K562 (cell line): ENCODE results near the gene PPHLN1. TPM values are rescaled to one million over a fixed set of nuclear protein-coding genes. Genes with fewer than 3 reads are reported as not detected.

Experiments used
- AFF4 ChIP-seq: sonication (generic); formaldehyde crosslinking; IDR thresholded peaks from 2 replicates; pipeline ENCODE4 v1.8.0; 2023; ENCODE audit warnings: mild to moderate bottlenecking, missing genetic modification reagents
- BMI1 ChIP-seq: fragments of 150-350 bp; IDR thresholded peaks from 2 replicates; pipeline ENCODE4 v1.6.1; 2014; ENCODE audit warnings: low read length
- BRCA1 ChIP-seq, 2 experiments: fragments of 450-650 bp in 1 of 2; sonication (generic) in 1 of 2; formaldehyde crosslinking in 1 of 2; IDR thresholded peaks; 2 replicates each; pipeline versions ENCODE4 v1.5.0 to v1.6.1; 2017 to 2020; ENCODE audit warnings: mild to moderate bottlenecking in 1 of 2, missing genetic modification reagents in 1 of 2
- CHCHD3 ChIP-seq: fragments of 250-450 bp; sonication (Bioruptor Pico); IDR thresholded peaks from 2 replicates; pipeline ENCODE4 v2.1.2; 2022; ENCODE audit warnings: mild to moderate bottlenecking
- EP400 ChIP-seq: fragments of 450-650 bp; IDR thresholded peaks from 2 replicates; pipeline ENCODE4 v1.6.1; 2017; ENCODE audit warnings: antibody characterized with exemption, mild to moderate bottlenecking, moderate library complexity
- FOSL1 ChIP-seq: fragments of 200-800 bp; sonication (Bioruptor generic); conservative IDR thresholded peaks from 2 replicates; pipeline ENCODE4 v1.6.1; 2016; ENCODE audit warnings: missing genetic modification characterization, missing compliant biosample characterization
- HIVEP1 ChIP-seq: fragments of 250-450 bp; sonication (Bioruptor Pico); IDR thresholded peaks from 2 replicates; pipeline ENCODE4 v1.4.0; 2020; ENCODE audit warnings: mild to moderate bottlenecking
- POLR2AphosphoS2 ChIP-seq: IDR thresholded peaks from 2 replicates; pipeline ENCODE4 v1.6.1; 2012; ENCODE audit warnings: low read length, improper control_type of control experiment
- RAD51 ChIP-seq: fragments of 450-650 bp; IDR thresholded peaks from 2 replicates; pipeline ENCODE4 v1.7.1; 2016; ENCODE audit warnings: low read depth, mild to moderate bottlenecking, borderline replicate concordance
- USF2 ChIP-seq: sonication (generic); formaldehyde crosslinking; IDR thresholded peaks from 2 replicates; pipeline ENCODE4 v1.5.0; 2020; ENCODE audit warnings: missing genetic modification reagents
- VEZF1 ChIP-seq: fragments of 200-800 bp; sonication (Bioruptor generic); IDR thresholded peaks from 2 replicates; pipeline ENCODE4 v1.6.1; 2017; ENCODE audit warnings: missing genetic modification characterization, missing compliant biosample characterization
- ZNF324 ChIP-seq: fragments of 250-450 bp; sonication (Bioruptor Pico); IDR thresholded peaks from 2 replicates; pipeline ENCODE4 v1.4.0; 2020; ENCODE audit warnings: mild to moderate bottlenecking
- ZNF354B ChIP-seq: fragments of 250-450 bp; sonication (Bioruptor Pico); IDR thresholded peaks from 2 replicates; pipeline ENCODE4 v1.4.0; 2020
- ZNF551 ChIP-seq: fragments of 250-450 bp; sonication (Bioruptor Pico); IDR thresholded peaks from 2 replicates; pipeline ENCODE4 v1.5.0; 2021; ENCODE audit warnings: mild to moderate bottlenecking, moderate library complexity
- ZNF583 ChIP-seq: fragments of 250-450 bp; sonication (Bioruptor Pico); IDR thresholded peaks from 2 replicates; pipeline ENCODE4 v1.4.0; 2020
- ZNF644 ChIP-seq: fragments of 200-800 bp; sonication (Bioruptor generic); IDR thresholded peaks from 2 replicates; pipeline ENCODE4 v1.6.1; 2016; ENCODE audit warnings: low read depth, missing genetic modification characterization, missing compliant biosample characterization
- ZNF655 ChIP-seq: fragments of 250-450 bp; sonication (Bioruptor Pico); IDR thresholded peaks from 2 replicates; pipeline ENCODE4 v1.5.0; 2021
- ZNF766 ChIP-seq: fragments of 200-800 bp; sonication (Bioruptor generic); conservative IDR thresholded peaks from 2 replicates; pipeline ENCODE4 v1.6.1; 2016; ENCODE audit warnings: missing genetic modification characterization, missing compliant biosample characterization
- polyA plus RNA-seq, 8 experiments: library from polyadenylated mRNA; depleted of rRNA in 4 of 8; stranded (reverse) in 5 of 8; unstranded in 3 of 8; fragments of >200 nt; fragmentation: Nextera tagmentation in 2 of 8; fragmentation: Illumina TruSeq in 1 of 8; extraction: Ambion mirVana in 2 of 8; extraction: Trizol in 1 of 8; gene quantifications; 2 replicates each; pipeline versions ENCODE4 v1.2.1 to v1.2.3, GENCODE V29; 2011 to 2014; ENCODE audit warnings: inconsistent platforms in 1 of 8, missing spikeins in 1 of 8
- total RNA-seq, 7 experiments: library from RNA; depleted of rRNA in 6 of 7; stranded (reverse); fragments of >200 nt in 6 of 7; fragmentation: Illumina TruSeq in 2 of 7; extraction: Trizol in 2 of 7; gene quantifications; 2 replicates each; pipeline versions ENCODE4 v1.2.1 to v1.2.3, GENCODE V29; 2011 to 2021; ENCODE audit warnings: low replicate concordance in 1 of 7

Gene PPHLN1
- total and polyA plus RNA-seq, 9 of the 15 experiments (the other 6 are each of a cell fraction or from before 2014, with no cell fraction given), result 66.3 to 112 (median 93.6) TPM

GRCh38 chr12:42426746-42427145, 100.8 kb downstream of the PPHLN1 start (continued):
- no peak for TF ChIP-seq AFF4
- TF ChIP-seq ZNF644, result no peak
- TF ChIP-seq ZNF655 (CRISPR knock-in tag), result no peak
- TF ChIP-seq RAD51, result no peak
- TF ChIP-seq FOSL1 (tag), result peak; percentile 67
- TF ChIP-seq POLR2AphosphoS2, result no peak
- no peak for TF ChIP-seq VEZF1 (CRISPR knock-in tag)
- TF ChIP-seq ZNF583, result no peak
- no peak for TF ChIP-seq ZNF551 (CRISPR knock-in tag)
- no peak for TF ChIP-seq BMI1
- TF ChIP-seq ZNF766 (CRISPR knock-in tag), result peak; percentile 74; the same call in 1 of the 2 replicates
- TF ChIP-seq BRCA1 (IDR thresholded peaks at IDR 0.05), result no peak
- TF ChIP-seq BRCA1 (CRISPR knock-in tag; IDR thresholded peaks at IDR 0.05), result no peak
- TF ChIP-seq ZNF324 (CRISPR knock-in tag), result no peak
- no peak for TF ChIP-seq HIVEP1 (CRISPR knock-in tag)
- TF ChIP-seq EP400, result no peak
- no peak for TF ChIP-seq USF2 (CRISPR knock-in tag)
- TF ChIP-seq CHCHD3, result no peak
- no peak for TF ChIP-seq ZNF354B
